PC-9 (cell line): ENCODE measurements around the gene ARMC9.

Experiments used
- CTCF ChIP-seq: fragments of 200-600 bp; sonication (generic); conservative IDR thresholded peaks from 2 replicates; pipeline ENCODE4 v1.6.1; 2017; ENCODE audit warnings: mixed run types, antibody characterized with exemption, mild to moderate bottlenecking, moderate library complexity
- EZH2 ChIP-seq: fragments of 200-600 bp; sonication (generic); IDR thresholded peaks from 2 replicates; pipeline ENCODE4 v1.8.0; 2017; ENCODE audit warnings: antibody characterized with exemption, low read depth

GRCh38 chr2:231187736-231188505 is 10.5 kb upstream of the ARMC9 start:
- no peak for TF ChIP-seq CTCF
- no peak for TF ChIP-seq EZH2
